AG04450 (cell line): ENCODE data around the gene KLF15. TPM values are rescaled to one million over a fixed set of nuclear protein-coding genes. Genes with fewer than 3 reads are reported as not detected.

ENCODE experiments used
- CTCF ChIA-PET: fragments of 300-600, 350-600 bp; formaldehyde crosslinking; extraction: SDS; loops from one replicate; lab custom pipeline; 2022; ENCODE audit warnings: antibody characterized with exemption, inconsistent platforms; lab: Charles Lee
- POLR2A ChIA-PET: fragments of 350-600 bp; formaldehyde crosslinking; extraction: SDS; loops from one replicate; lab custom pipeline; 2021; ENCODE audit warnings: antibody characterized with exemption, inconsistent platforms; lab: Yijun Ruan, JAX
- DNase-seq: peaks from one replicate; pipeline ENCODE4 v3.0.0-alpha.2; 2011; ENCODE audit warnings: low read depth, low spot score
- H3K27ac ChIP-seq: one replicate; pipeline ENCODE4 v1.5.1; 2012; ENCODE audit warnings: low read depth, low read length, control low read depth
- H3K27me3 ChIP-seq: one replicate; pipeline ENCODE4 v1.6.0; 2012; ENCODE audit warnings: low read length; ENCODE audit not compliant: control insufficient read depth, insufficient read depth
- H3K4me3 ChIP-seq: 2 replicates; pipeline ENCODE4 v1.5.1; 2011; ENCODE audit warnings: mild to moderate bottlenecking, low read depth, low read length, control low read depth
- H3K9me3 ChIP-seq: 2 replicates; pipeline ENCODE4 v1.5.1; 2012; ENCODE audit warnings: low read length; ENCODE audit not compliant: control insufficient read depth, insufficient read depth
- polyA plus RNA-seq: library from polyadenylated mRNA; depleted of rRNA; stranded (reverse); fragments of >200 nt; gene quantifications from 2 replicates; pipeline ENCODE4 v1.2.3, GENCODE V29; 2011
- TF ChIP-seq, protein P1 (sequence below): IDR thresholded peaks from 2 replicates; pipeline ENCODE4 v1.5.1; 2011; ENCODE audit warnings: low read depth, low read length, control low read depth, inconsistent platforms

KLF15 gene
- polyA plus RNA-seq, 1 experiment, result 0.38 TPM

DNA sequence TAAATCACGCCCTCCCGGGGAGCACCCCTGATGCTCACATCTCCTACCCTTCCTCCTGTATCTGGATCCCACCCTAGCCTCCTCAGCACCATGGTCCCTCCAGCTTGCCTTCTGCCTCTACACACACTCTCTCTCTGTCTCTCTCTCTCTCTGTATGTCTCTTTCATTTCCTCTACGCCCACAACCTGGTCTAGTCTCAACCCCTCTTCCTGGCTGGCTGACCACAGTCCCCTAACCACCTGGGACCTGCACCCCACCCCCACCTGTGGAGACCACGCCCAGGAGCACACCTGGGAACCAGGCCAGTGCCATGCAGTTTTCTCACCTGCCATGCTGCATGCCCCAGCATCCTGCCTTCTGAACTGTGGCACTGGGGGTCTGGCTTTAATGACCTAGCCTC, 33.5 kb upstream of the KLF15 start:
- POLR2A ChIA-PET, result interaction anchor here (0.5 kb wide), 1 partner anchor 144 kb away, joined by 3 read pairs; no protein-coding TSS in a partner anchor
- CTCF ChIA-PET, result interaction anchor here (1.1 to 4.3 kb wide), 5 partner anchors 13 to 257 kb away, joined by 3 to 45 read pairs (median 40); no protein-coding TSS in a partner anchor

DNA sequence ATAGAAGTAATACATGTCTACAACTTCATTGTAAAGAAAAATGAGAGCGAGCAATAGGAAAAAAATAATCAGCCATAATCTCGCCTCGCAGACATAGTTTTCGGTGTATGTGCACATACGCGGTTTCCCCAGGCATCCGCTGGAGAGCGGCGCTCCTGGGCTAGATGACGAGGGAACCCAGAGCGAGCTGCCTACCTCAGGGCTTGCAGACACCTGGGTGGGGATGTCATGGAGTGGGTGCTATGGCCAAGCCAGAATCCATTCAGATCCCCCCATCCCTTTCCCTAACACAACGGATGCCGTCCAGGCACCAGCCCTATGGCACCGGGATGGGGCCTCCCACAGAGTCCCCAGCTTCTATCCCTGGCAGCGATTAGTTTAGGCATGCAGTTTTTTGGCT, 33.0 kb upstream of the KLF15 start:
- no peak for DNase-seq
- TF ChIP-seq, protein P1, sequence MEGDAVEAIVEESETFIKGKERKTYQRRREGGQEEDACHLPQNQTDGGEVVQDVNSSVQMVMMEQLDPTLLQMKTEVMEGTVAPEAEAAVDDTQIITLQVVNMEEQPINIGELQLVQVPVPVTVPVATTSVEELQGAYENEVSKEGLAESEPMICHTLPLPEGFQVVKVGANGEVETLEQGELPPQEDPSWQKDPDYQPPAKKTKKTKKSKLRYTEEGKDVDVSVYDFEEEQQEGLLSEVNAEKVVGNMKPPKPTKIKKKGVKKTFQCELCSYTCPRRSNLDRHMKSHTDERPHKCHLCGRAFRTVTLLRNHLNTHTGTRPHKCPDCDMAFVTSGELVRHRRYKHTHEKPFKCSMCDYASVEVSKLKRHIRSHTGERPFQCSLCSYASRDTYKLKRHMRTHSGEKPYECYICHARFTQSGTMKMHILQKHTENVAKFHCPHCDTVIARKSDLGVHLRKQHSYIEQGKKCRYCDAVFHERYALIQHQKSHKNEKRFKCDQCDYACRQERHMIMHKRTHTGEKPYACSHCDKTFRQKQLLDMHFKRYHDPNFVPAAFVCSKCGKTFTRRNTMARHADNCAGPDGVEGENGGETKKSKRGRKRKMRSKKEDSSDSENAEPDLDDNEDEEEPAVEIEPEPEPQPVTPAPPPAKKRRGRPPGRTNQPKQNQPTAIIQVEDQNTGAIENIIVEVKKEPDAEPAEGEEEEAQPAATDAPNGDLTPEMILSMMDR, result no peak
- ChIA-PET POLR2A (no interaction called here), CTCF (interaction anchor here (0.6 to 4.3 kb wide), 9 partner anchors 12 to 527 kb away, joined by 3 to 45 read pairs (median 3); no protein-coding TSS in a partner anchor)
- H3K27me3 ChIP-seq, result peaks cover 29% of the 10 kb centered on the region
- H3K9me3 ChIP-seq, result no peaks in the 10 kb centered on the region; the same call in 1 of the 2 replicates
- H3K4me3 ChIP-seq, result no peak overlapping the region
- no peak overlapping the region for H3K27ac ChIP-seq

More for the DNA sequence above, 33.5 kb upstream of the KLF15 start:
- peaks cover 33% of the 10 kb centered on the region for H3K27me3 ChIP-seq
- no peak overlapping the region for H3K27ac ChIP-seq
- no peak overlapping the region for H3K4me3 ChIP-seq
- TF ChIP-seq, protein P1, result no peak
- DNase-seq, result no peak
- H3K9me3 ChIP-seq, result no peaks in the 10 kb centered on the region; the same call in 1 of the 2 replicates

DNA sequence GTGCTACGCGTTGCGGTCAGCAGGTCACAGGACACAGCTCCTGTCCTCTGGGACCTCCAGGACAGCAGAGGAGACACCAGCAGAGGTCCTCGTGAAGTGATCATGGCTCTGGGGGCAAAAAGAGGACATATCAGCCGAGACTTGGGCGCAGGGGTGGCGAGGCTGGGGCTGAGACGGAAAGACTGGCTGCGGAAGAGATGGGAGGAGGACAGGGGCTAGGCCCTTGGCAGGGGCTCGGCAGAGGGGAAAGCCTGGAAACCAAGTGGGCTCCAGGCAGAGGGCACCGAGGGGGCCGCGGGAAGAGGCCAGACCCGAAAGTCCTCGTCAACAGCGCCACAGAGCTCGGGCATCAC, 32.6 kb upstream of the KLF15 start:
- Histone ChIP-seq H3K4me3 (no peak overlapping the region), H3K9me3 (no peaks in the 10 kb centered on the region; the same call in 1 of the 2 replicates), H3K27me3 (peaks cover 26% of the 10 kb centered on the region), H3K27ac (no peak overlapping the region)
- TF ChIP-seq, protein P1, result no peak
- POLR2A ChIA-PET, result interaction anchor here (0.7 kb wide), 1 partner anchor 58 kb away, joined by 3 read pairs; no protein-coding TSS in a partner anchor
- no peak for DNase-seq
- CTCF ChIA-PET, result interaction anchor here (0.6 to 4.3 kb wide), 10 partner anchors 12 to 526 kb away, joined by 3 to 45 read pairs (median 3); no protein-coding TSS in a partner anchor

DNA sequence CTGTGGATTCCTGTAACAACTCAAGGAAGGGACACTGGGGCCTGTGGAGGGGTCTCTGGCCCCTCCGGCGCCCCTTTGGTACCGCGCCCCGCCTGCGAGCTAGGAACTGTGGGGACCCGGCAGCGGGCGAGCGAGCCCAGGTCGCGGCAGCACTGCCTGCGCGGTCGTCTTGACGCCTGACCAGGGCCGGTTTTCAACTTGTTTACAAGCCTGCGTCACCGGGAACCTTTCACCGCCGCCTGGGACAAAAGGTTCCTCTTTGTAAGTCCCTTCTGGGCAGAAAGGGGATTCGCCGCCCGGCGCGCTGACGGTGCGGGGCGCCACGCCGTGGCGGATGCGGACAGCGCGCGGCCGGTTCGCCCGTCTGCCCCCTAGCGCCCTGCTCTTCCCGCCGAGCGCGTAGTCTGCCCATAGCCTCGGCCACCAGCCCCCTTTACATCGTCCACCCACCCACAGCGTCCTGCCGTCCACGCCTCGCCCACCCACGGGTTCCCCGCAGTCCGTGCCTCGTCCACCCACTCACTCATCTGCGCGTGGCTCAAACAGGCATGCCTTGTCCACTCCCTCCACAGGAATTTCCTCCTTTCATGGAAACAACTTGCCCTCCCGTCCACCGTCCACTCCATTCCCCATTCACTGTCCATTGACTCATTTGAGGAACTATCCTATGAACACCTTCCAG, 32.0 kb upstream of the KLF15 start:
- Histone ChIP-seq H3K4me3 (peak overlapping the region; percentile 57), H3K9me3 (no peaks in the 10 kb centered on the region; the same call in 1 of the 2 replicates), H3K27me3 (peaks cover 24% of the 10 kb centered on the region), H3K27ac (no peak overlapping the region)
- ChIA-PET CTCF (interaction anchor here (0.6 to 4.3 kb wide), 40 partner anchors 9 to 1942 kb away, joined by 3 to 45 read pairs (median 4); no protein-coding TSS in a partner anchor), POLR2A (interaction anchor here (0.7 kb wide), 1 partner anchor 58 kb away, joined by 3 read pairs; no protein-coding TSS in a partner anchor)
- TF ChIP-seq, protein P1, result peak; percentile 91
- DNase-seq, result peak; percentile 23

DNA sequence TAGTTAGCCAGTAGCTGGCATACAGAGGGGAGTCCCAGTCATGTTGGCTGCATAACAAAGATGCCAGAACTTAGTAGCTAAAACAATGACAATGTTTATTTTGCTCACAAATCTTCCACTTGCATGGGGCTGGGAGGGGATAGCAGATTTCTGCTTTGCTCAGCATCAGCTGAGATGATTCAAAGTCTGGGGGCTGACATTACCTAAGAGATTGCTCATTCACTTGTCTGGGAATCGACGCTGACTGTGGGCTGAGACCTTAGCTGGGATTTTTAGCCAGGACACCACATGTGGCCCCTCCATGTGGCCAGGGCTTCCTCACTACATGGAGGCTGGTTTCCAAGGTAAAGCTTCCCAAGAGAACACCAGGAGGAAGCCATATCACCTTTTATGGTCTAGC, 24.8 kb upstream of the KLF15 start:
- DNase-seq, result no peak
- H3K4me3 ChIP-seq, result no peak overlapping the region
- POLR2A ChIA-PET, result no interaction called here
- TF ChIP-seq, protein P1, result no peak
- CTCF ChIA-PET, result interaction anchor here (1.9 kb wide), 2 partner anchors 136 to 183 kb away, joined by 5 to 6 read pairs; no protein-coding TSS in a partner anchor
- no peaks in the 10 kb centered on the region; the same call in 1 of the 2 replicates for H3K9me3 ChIP-seq
- H3K27ac ChIP-seq, result no peak overlapping the region
- H3K27me3 ChIP-seq, result peaks cover 18% of the 10 kb centered on the region
